ENCODE measurements around the gene DSCAM. TPM values are rescaled to one million over a fixed set of nuclear protein-coding genes. Genes with fewer than 3 reads are reported as not detected.

Gene DSCAM
- total and polyA plus RNA-seq, 2 experiments from 2014 or later: 0.23 to 0.42 TPM

- no peak for DNase-seq (ENCODE audit: low read depth in 1 of 2, low spot score in 1 of 2)
- no peak for TF ChIP-seq CTCF (IDR thresholded peaks at IDR 0.05; ENCODE audit: low read depth, low read length)
- Histone ChIP-seq H3K36me3 (no peaks in the 10 kb centered on the region), H3K9me3 (ENCODE audit: low read depth) (no peaks in the 10 kb centered on the region), H3K27ac (no peak overlapping the region), H3K4me1 (ENCODE audit: low read depth) (no peaks in the 10 kb centered on the region), H3K4me3 (no peak overlapping the region), H3K27me3 (no peaks in the 10 kb centered on the region)
Observed at GRCh38 chr21:40060083-40060677, 786.8 kb downstream of the DSCAM start.

- no peak for TF ChIP-seq CTCF (IDR thresholded peaks at IDR 0.05; ENCODE audit: low read depth, low read length)
- no peaks in the 10 kb centered on the region for H3K4me1 ChIP-seq (ENCODE audit: low read depth)
- H3K36me3 ChIP-seq: no peaks in the 10 kb centered on the region
- H3K27me3 ChIP-seq: no peaks in the 10 kb centered on the region
- no peak overlapping the region for H3K4me3 ChIP-seq
- no peak for DNase-seq (ENCODE audit: low read depth in 1 of 2, low spot score in 1 of 2)
- H3K9me3 ChIP-seq (ENCODE audit: low read depth): no peaks in the 10 kb centered on the region
- H3K27ac ChIP-seq: no peak overlapping the region
Observed at GRCh38 chr21:40057331-40057730, 789.6 kb downstream of the DSCAM start.

GRCh38 chr21:40056031-40056430 is 790.9 kb downstream of the DSCAM start:
- H3K4me3 ChIP-seq: no peak overlapping the region
- H3K27ac ChIP-seq: no peak overlapping the region
- H3K4me1 ChIP-seq (ENCODE audit: low read depth): no peaks in the 10 kb centered on the region
- H3K27me3 ChIP-seq: no peaks in the 10 kb centered on the region
- no peaks in the 10 kb centered on the region for H3K36me3 ChIP-seq
- no peak for TF ChIP-seq CTCF (IDR thresholded peaks at IDR 0.05; ENCODE audit: low read depth, low read length)
- H3K9me3 ChIP-seq (ENCODE audit: low read depth): no peaks in the 10 kb centered on the region
- DNase-seq (ENCODE audit: low read depth in 1 of 2, low spot score in 1 of 2): no peak

- no peaks in the 10 kb centered on the region for H3K9me3 ChIP-seq (ENCODE audit: low read depth)
- H3K4me1 ChIP-seq (ENCODE audit: low read depth): no peaks in the 10 kb centered on the region
- no peaks in the 10 kb centered on the region for H3K27me3 ChIP-seq
- no peaks in the 10 kb centered on the region for H3K36me3 ChIP-seq
- H3K27ac ChIP-seq: no peak overlapping the region
- H3K4me3 ChIP-seq: no peak overlapping the region
- TF ChIP-seq CTCF (IDR thresholded peaks at IDR 0.05; ENCODE audit: low read depth, low read length): no peak
- no peak for DNase-seq (ENCODE audit: low read depth in 1 of 2, low spot score in 1 of 2)
Observed at GRCh38 chr21:40054403-40054802, 792.6 kb downstream of the DSCAM start.

GRCh38 chr21:40053007-40053406 is 794.0 kb downstream of the DSCAM start:
- DNase-seq (ENCODE audit: low read depth in 1 of 2, low spot score in 1 of 2): no peak
- H3K4me1 ChIP-seq (ENCODE audit: low read depth): no peaks in the 10 kb centered on the region
- TF ChIP-seq CTCF (IDR thresholded peaks at IDR 0.05; ENCODE audit: low read depth, low read length): no peak

More at GRCh38 chr21:40053007-40053406, 794.0 kb downstream of the DSCAM start:
- no peak overlapping the region for H3K27ac ChIP-seq
- no peaks in the 10 kb centered on the region for H3K27me3 ChIP-seq
- no peak overlapping the region for H3K4me3 ChIP-seq
- no peaks in the 10 kb centered on the region for H3K36me3 ChIP-seq
- H3K9me3 ChIP-seq (ENCODE audit: low read depth): no peaks in the 10 kb centered on the region
